ENCODE data around the gene ANKS6. TPM values are rescaled to one million over a fixed set of nuclear protein-coding genes. Genes with fewer than 3 reads are reported as not detected.

ANKS6 gene
- total and polyA plus RNA-seq, 4 donors, result 1.9 to 6.3 (median 2.9) TPM

DNA sequence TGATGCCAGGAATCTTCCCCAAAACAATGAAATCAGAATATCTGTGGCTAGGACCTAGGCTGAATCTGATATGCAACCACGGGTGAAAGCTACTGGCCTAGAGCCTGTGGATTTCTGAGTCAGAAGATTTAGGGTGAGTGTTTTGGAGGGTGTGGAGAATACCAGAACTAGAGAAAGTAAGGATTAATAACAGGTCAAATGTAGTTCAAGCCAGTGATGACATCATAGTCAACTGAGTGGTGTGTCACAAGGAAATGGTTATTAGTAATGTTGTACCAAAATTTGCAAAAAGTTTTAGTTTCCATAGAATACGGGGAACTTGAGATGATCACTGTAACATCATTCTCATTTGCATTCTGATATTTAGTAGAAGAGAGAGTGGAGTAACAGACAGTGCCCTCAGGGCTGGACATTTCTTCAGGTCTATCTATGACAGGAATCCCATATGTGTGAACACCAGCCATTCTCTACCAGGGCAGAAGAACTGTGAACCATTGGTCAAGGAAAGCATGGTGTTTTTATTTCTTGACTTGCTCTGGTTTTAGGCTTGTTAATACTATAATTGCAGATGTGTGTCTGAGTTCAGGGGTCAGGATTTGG is 14.8 kb upstream of the ANKS6 start:
- no peak for DNase-seq (ENCODE audit: low spot score)
- no peaks in the 10 kb centered on the region for H3K9me3 ChIP-seq (ENCODE audit: control insufficient read depth in 4 of 4, low read length in 3 of 4)
- H3K27ac ChIP-seq (ENCODE audit: low read depth in 1 of 2, low read length in 2 of 2), result no peak overlapping the region
- peaks cover 0 to 12% (median 2%) of the 10 kb centered on the region in 4 donors for H3K27me3 ChIP-seq (ENCODE audit: control insufficient read depth in 4 of 4, insufficient read depth in 4 of 4, low read length in 3 of 4)
- 86% methylated on average over 2 of the region's 2 CpGs for WGBS
- no peak overlapping the region for H3K9ac ChIP-seq (ENCODE audit: low read depth in 1 of 2, low read length in 2 of 2)
- H3K36me3 ChIP-seq (ENCODE audit: control insufficient read depth in 4 of 4, insufficient read depth in 3 of 4, low read depth in 1 of 4, low read length in 3 of 4), result no peaks in the 10 kb centered on the region
- no peak overlapping the region for H3K4me3 ChIP-seq (ENCODE audit: low read depth in 1 of 3, low read length in 3 of 3)
- TF ChIP-seq RAD21 (IDR thresholded peaks at IDR 0.05), result no peak
- TF ChIP-seq SP1 (IDR thresholded peaks at IDR 0.05), result no peak
- no peak for TF ChIP-seq RXRA (IDR thresholded peaks at IDR 0.05)
- no peak for TF ChIP-seq JUND (IDR thresholded peaks at IDR 0.05)
- TF ChIP-seq, protein P1, sequence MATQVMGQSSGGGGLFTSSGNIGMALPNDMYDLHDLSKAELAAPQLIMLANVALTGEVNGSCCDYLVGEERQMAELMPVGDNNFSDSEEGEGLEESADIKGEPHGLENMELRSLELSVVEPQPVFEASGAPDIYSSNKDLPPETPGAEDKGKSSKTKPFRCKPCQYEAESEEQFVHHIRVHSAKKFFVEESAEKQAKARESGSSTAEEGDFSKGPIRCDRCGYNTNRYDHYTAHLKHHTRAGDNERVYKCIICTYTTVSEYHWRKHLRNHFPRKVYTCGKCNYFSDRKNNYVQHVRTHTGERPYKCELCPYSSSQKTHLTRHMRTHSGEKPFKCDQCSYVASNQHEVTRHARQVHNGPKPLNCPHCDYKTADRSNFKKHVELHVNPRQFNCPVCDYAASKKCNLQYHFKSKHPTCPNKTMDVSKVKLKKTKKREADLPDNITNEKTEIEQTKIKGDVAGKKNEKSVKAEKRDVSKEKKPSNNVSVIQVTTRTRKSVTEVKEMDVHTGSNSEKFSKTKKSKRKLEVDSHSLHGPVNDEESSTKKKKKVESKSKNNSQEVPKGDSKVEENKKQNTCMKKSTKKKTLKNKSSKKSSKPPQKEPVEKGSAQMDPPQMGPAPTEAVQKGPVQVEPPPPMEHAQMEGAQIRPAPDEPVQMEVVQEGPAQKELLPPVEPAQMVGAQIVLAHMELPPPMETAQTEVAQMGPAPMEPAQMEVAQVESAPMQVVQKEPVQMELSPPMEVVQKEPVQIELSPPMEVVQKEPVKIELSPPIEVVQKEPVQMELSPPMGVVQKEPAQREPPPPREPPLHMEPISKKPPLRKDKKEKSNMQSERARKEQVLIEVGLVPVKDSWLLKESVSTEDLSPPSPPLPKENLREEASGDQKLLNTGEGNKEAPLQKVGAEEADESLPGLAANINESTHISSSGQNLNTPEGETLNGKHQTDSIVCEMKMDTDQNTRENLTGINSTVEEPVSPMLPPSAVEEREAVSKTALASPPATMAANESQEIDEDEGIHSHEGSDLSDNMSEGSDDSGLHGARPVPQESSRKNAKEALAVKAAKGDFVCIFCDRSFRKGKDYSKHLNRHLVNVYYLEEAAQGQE (IDR thresholded peaks at IDR 0.05), result no peak
- TF ChIP-seq, protein P2, sequence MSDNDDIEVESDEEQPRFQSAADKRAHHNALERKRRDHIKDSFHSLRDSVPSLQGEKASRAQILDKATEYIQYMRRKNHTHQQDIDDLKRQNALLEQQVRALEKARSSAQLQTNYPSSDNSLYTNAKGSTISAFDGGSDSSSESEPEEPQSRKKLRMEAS (IDR thresholded peaks at IDR 0.05), result no peak
- TF ChIP-seq GABPA (IDR thresholded peaks at IDR 0.05 in 1 of 2, conservative IDR thresholded peaks at IDR 0.05 in 1 of 2), result no peak
- TF ChIP-seq, protein P3, sequence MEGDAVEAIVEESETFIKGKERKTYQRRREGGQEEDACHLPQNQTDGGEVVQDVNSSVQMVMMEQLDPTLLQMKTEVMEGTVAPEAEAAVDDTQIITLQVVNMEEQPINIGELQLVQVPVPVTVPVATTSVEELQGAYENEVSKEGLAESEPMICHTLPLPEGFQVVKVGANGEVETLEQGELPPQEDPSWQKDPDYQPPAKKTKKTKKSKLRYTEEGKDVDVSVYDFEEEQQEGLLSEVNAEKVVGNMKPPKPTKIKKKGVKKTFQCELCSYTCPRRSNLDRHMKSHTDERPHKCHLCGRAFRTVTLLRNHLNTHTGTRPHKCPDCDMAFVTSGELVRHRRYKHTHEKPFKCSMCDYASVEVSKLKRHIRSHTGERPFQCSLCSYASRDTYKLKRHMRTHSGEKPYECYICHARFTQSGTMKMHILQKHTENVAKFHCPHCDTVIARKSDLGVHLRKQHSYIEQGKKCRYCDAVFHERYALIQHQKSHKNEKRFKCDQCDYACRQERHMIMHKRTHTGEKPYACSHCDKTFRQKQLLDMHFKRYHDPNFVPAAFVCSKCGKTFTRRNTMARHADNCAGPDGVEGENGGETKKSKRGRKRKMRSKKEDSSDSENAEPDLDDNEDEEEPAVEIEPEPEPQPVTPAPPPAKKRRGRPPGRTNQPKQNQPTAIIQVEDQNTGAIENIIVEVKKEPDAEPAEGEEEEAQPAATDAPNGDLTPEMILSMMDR (IDR thresholded peaks at IDR 0.05; ENCODE audit: low read depth, low read length, missing input control), result no peak
- TF ChIP-seq, protein P4, sequence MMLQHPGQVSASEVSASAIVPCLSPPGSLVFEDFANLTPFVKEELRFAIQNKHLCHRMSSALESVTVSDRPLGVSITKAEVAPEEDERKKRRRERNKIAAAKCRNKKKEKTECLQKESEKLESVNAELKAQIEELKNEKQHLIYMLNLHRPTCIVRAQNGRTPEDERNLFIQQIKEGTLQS (IDR thresholded peaks at IDR 0.05), result no peak
- TF ChIP-seq HNF4A (conservative IDR thresholded peaks at IDR 0.05), result no peak
- no peak for TF ChIP-seq NR2F2 (IDR thresholded peaks at IDR 0.05)
- no peak for TF ChIP-seq EGR1 (IDR thresholded peaks at IDR 0.05; ENCODE audit: low read depth in 2 of 2)
- no peak for TF ChIP-seq FOXA1 (IDR thresholded peaks at IDR 0.05)
- TF ChIP-seq YY1 (IDR thresholded peaks at IDR 0.05), result no peak
- peaks cover 3 to 6% (median 5%) of the 10 kb centered on the region in 4 donors for H3K4me1 ChIP-seq (ENCODE audit: control insufficient read depth in 4 of 4, insufficient read depth in 4 of 4, low read length in 3 of 4)

DNA sequence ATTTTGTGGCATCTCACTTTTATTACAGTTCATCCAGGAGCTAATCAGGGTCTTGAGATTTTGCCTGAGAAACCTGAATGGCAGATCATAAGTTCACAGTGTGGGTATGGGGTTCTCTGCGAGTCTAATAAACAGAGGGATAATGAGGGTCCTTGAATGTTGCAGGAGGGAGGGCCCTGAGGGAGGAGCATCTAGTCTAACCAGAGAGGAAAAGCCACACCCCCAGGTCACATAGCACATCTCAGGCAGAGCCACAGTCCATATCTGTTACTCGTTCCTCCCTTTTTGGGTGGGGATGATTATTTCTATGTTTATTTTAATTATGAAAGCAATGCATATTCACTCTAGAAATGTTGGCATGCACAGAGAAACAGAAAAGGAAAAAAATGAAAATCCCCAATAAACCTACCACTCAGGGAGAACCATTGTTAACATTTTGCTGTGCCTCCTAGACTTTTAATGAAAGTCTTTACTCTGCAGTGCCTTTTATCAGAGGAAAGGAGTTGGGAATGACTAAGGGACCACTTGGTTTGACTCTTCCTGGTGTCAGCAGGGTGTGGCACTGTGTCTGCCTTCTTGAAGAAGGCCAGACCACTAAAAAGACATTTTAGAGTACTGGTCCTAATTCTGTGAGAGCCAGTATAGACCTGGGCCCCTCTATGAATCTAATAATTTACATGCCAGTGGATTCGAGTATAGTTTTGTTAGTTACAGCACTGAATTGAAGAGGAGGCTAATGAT is 13.9 kb upstream of the ANKS6 start:
- Histone ChIP-seq H3K4me1 (ENCODE audit: control insufficient read depth in 4 of 4, insufficient read depth in 4 of 4, low read length in 3 of 4) (peaks cover 3 to 6% (median 5%) of the 10 kb centered on the region in 4 donors), H3K27me3 (ENCODE audit: control insufficient read depth in 4 of 4, insufficient read depth in 4 of 4, low read length in 3 of 4) (peaks cover 0 to 12% (median 2%) of the 10 kb centered on the region in 4 donors), H3K9me3 (ENCODE audit: control insufficient read depth in 4 of 4, low read length in 3 of 4) (no peaks in the 10 kb centered on the region), H3K9ac (ENCODE audit: low read depth in 1 of 2, low read length in 2 of 2) (no peak overlapping the region), H3K4me3 (ENCODE audit: low read depth in 1 of 3, low read length in 3 of 3) (no peak overlapping the region), H3K27ac (ENCODE audit: low read depth in 1 of 2, low read length in 2 of 2) (no peak overlapping the region), H3K36me3 (ENCODE audit: control insufficient read depth in 4 of 4, insufficient read depth in 3 of 4, low read depth in 1 of 4, low read length in 3 of 4) (no peaks in the 10 kb centered on the region)
- TF ChIP-seq, protein P1 (IDR thresholded peaks at IDR 0.05), result no peak
- TF ChIP-seq, protein P4 (IDR thresholded peaks at IDR 0.05), result no peak
- TF ChIP-seq JUND (IDR thresholded peaks at IDR 0.05) (no peak), YY1 (IDR thresholded peaks at IDR 0.05) (no peak), NR2F2 (IDR thresholded peaks at IDR 0.05) (no peak), HNF4G (IDR thresholded peaks at IDR 0.05) (no peak), SP1 (IDR thresholded peaks at IDR 0.05) (no peak), GABPA (IDR thresholded peaks at IDR 0.05 in 1 of 2, conservative IDR thresholded peaks at IDR 0.05 in 1 of 2) (no peak)
- DNase-seq (ENCODE audit: low spot score), result no peak
- 73% methylated on average over 3 of the region's 3 CpGs for WGBS
